GM18517 (cell line): ENCODE results near the gene CNBD2.
"Not testable (repeated sequence)": the region's sequence is repeated elsewhere in the genome, so short reads cannot be mapped to it uniquely, and the experiment has no call there.

ENCODE experiments used
- ATAC-seq: cut with Tn5 transposase; IDR thresholded peaks from one replicate; pipeline ENCODE4 v1.9.1; 2021; ENCODE audit warnings: mild to moderate bottlenecking, moderate library complexity; ENCODE audit not compliant: unreplicated experiment

The CNBD2 gene

DNA sequence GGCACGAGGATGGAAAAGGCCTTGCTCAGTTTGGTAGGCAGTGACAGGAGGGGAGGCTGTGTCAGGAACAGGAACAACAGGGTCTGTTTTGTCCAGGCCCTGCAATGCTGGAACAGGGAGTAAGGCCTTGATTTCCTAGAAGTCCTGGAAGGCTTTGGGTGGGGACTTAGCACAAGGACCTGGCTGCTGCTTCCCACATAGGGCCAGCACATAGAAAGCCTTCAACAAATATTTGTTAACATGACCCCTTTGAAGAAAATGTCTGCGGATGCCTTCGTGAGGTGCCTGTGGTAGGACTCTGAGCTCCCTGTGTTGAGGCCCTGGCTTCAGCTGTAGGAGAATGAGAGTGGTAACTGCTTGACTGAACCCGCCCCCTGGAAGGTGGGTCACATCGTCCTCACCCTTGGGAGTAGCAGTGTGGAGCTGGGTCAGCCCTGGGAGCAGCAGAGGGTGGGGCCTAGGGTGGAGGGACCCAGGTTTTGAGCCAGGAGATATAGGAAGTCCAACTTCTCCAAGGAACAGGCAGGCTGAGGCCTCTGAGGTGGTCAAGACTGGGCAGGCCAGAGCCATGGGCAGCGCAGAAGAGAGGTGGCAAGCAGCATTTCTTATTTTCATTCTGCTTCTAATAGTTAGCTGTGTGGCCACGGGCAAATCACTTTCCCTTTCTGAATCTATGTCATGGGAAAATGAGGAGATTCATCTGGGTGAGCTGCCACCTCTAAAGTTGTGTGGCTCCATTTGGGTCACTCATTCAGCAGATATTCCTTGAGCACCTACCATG lies 50.0 kb downstream of the CNBD2 start:
- no peak for ATAC-seq

DNA sequence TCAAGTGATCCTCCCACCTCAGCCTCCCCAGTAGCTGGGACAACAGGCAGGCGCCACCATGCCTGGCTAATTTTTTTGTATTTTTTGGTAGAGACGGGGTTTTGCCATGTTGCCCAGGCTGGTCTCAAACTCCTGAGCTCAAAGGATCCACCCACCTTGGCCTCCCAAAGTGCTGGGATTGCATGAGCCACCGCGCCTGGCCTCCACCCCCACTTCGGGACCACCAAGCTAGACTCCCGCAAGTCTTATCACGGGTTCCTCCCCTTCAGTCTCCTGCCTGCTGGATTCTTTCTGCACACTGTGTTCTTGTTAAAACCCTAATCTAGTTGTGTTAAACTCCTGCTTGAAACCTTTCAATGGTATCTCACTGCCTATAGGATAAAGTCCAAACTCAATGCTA lies 57.7 kb downstream of the CNBD2 start:
- ATAC-seq: not testable (repeated sequence)

DNA sequence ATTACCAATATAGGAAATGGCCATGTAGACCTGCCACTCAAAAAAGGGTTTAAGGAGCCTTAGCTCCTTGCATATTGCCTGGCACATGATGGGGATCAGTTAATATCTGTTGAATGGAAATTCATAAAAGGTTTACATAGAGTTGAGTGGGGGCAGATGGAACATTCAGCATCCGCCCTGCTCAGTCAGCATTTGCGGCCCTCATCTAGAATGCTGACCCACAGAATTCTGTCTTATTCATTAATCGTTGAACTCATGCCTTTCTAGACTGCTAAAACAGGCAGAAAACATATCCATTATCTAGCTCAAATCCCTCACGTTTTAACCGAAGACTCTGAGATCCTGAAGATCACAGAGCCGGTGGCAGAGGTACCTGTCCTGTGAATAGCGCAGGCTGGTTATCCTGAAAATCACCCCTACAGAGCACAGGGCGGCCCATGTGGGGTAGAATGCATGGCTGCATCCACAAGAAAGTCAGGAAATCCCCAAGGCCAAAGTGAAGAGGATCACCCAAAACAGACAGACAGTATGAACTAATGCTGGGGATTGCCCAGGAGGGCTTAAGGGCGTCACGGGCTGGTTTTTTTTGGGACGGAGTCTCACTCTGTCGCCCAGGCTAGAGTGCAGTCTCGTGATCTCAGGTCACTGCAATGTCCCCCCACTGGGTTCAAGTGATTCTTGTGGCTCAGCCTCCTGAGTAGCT lies 59.9 kb downstream of the CNBD2 start:
- no peak for ATAC-seq

DNA sequence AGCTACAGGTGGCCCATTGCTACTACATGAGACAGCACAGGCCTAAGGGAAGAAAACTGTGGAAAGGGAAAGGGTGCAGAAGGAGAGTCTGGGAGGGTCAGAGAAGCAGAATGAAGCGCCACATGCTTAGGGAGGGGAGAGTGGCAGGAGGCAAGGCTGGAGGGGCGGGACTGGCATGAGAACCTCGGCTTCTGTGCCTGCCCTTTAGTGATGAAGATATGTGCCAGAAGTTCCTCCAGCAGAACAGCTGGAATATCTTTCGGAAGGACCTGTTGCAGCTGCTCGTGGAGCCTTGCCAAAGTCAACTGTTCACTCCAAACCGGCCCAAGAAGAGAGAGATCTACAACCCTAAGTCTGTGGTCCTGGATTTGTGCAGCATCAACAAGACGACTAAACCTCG lies 61.8 kb downstream of the CNBD2 start:
- no peak for ATAC-seq

DNA sequence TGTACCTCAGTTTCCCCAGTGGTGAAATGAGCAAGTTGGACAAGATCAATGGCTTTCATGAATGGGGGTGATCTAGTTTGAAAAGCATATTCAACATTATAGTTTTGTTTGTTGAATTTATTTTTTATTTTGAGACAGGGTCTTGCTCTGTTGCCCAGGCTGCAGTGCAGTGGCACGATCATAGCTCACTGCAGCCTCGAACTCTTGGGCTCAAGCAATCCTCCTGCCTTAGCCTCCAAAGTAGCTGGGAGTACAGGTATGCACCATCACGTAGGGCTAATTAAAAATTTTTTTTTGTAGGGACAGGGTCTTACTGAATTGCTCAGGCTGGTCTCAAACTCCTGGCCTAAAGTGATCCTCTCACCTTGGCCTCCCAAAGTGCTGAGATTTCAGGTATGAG lies 63.4 kb downstream of the CNBD2 start:
- no peak for ATAC-seq

DNA sequence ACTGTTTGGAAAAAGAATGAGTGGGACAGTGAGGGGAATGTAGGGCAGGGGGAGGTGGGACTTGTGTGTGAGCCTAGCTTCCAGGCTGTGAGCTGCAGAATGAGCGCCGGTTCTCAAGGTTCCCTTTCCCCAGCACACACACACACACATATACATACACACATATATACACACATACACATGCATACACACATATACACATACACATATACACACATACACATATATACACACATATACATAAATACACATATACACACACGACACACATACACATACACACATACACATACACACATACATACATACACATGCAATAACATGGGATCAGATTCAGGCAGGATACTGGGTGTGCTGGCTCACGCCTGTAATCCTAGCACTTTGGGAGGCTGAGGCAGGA lies 66.5 kb downstream of the CNBD2 start:
- no peak for ATAC-seq

DNA sequence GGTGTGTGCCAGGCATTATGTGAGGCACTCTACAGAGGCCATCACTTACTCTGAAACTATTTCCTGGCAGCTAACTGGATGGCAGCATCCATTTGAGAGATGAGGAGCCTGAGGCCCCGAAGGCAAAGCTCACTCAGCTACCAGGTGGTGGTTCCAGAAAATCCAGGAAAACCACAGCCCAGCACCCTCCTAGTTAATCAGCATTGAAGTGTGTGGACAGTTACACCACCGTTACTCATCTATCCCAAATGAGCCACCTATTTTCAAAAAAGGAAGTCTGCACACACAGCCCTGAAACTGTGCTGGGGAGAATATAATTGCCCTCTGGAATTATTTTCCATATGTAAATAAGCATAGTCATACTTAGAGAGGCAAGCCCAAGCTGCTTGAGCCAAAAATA lies 67.4 kb downstream of the CNBD2 start:
- no peak for ATAC-seq

DNA sequence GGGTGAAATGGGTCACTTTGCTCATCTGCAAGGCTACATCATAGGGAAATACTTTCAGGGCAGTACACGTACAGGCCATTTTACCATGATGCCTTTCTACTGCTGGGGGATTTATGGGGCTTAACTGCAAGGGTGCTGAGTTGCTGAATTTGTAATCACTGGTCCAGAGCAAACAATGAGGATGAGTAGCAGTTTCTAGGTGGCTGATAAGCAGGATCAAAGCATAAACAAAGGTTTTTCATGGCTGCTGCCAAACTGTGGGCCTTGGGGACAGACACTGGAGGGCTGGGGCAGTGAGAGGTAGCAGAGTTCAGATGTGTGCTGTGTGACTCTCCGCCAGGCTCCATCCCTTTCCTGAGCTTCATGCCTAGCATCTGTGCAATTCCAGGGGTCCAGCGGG lies 68.3 kb downstream of the CNBD2 start:
- ATAC-seq: no peak

DNA sequence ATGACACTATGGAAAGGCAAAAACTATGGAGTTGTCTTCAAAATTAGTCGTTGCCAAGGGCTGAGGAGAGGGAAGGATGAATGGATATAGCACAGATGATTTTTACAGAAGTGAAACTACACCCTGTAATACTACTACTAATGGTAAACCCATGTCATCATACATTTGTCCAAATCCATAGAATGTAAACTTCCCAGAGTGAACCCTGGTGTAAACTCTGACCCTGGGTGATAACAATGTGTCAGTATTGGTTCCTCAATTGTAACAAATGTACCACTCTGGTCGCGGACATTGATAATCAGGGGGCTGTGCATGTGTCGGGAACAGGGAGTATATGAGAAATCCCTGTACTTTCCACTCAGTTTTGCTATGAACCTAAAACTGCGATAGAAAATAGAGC lies 72.2 kb downstream of the CNBD2 start:
- no peak for ATAC-seq

DNA sequence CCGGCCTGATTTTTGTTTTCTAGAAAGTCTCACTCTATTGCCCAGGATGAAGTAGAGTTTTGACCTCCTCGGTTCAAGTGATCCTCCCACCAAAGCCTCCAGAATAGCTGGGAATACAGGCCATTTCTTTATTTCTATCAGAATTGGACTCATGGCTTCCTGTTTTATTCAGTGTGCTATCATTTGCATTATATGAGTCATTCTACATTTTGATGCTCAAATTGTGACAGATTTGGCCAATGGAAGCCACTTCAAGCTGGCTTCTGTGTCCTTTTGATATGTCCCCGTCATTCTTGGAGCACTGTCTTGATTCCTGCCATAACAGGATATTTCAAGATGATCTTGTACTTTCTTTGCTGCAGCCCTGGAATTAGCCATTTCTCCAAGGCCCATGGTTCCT lies 75.1 kb downstream of the CNBD2 start:
- ATAC-seq: no peak

DNA sequence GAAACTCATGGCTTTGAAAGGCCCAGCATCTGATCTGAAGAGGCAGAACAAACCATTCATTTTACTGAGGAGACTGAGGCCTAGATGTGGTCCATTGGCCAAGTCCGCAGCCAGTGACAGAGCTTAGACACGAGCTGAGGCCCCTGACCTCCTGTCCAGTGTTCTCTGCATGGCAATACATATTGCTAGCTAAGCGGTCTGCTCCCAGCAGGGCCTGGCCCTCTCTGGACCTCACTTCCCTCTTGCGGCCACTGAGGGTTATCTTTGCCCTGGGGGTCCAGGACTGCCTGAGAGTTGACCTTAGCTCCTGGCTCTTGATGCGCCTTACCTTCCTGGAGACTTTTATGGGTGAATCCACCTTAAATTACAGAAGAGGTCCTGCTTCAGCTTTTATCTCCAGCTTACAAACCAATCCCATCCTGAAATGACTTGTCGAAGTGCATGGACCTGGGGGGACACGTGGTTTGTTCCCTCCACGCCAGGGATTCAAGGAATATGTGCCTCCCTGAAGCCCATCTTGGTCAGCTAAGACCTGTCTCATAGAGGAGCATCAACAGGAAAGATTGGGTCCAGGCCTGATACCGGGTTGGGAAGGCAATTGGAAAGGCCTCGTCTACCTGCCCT lies 75.6 kb downstream of the CNBD2 start:
- ATAC-seq: no peak

DNA sequence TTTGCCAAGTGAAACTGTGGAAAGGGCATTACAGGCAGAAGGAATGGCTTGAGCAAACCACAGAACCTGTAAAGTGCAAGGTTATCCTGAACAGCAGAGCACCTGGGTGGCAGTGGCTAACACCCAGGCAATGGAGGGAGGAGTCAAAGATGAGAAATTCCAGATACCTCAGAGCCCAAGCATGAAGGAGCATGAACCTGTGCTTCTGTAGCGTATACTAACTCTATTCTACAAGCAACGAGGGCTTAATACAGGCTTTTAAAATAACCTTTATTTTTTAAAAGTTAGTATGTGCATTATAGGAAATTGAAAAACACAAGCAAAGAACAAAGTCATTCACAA lies 77.0 kb downstream of the CNBD2 start:
- ATAC-seq: no peak

DNA sequence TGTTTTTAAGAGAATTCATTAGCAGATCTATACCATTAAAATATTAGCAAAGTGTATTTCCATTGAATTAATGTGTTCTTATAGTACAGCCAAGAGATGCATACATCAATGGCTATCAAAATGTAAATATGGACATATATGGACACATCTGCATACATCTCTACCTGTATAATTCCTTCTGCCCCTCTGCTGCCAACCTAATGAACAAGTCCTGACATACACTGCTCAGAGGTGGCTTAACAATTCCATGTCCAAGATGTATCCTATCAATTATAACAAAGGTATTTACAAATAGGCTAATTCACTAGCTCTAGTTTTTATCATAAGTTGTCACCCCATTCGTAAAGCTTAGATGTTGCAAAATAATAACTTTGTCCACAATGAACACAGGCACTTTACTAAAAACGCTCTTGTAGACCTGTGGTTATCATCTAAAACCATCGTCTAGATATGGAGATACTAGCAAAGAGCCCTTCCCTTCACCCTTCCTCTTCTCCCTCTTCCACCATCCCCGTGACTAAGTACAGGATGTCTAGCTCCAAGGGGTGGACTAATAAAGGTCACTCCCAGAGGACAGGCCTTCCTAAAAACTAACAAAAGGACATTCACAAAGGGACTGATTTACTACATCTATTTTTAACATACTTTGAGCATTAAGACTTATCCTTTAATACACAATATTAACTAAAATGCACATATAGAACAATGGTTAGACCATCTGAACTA lies 77.8 kb downstream of the CNBD2 start:
- ATAC-seq: not testable (repeated sequence)

DNA sequence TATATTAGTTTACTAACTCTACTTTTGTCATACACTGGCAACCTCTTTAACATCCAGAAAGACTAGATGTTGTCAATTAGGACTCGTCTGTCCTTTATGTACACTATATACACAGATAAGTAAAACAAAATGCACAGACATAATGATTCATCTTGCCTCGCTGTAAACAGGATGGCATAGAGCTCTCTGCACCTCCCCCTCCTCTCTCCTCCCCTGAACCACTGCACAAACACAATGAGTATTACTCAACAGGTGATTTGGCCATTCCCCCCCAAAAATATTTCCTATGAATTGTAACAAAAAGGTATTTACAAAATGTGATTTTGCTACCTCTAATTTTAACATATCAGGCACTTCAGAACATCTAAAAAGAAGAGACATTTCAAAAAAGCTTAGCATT lies 81.0 kb downstream of the CNBD2 start:
- ATAC-seq: not testable (repeated sequence)

DNA sequence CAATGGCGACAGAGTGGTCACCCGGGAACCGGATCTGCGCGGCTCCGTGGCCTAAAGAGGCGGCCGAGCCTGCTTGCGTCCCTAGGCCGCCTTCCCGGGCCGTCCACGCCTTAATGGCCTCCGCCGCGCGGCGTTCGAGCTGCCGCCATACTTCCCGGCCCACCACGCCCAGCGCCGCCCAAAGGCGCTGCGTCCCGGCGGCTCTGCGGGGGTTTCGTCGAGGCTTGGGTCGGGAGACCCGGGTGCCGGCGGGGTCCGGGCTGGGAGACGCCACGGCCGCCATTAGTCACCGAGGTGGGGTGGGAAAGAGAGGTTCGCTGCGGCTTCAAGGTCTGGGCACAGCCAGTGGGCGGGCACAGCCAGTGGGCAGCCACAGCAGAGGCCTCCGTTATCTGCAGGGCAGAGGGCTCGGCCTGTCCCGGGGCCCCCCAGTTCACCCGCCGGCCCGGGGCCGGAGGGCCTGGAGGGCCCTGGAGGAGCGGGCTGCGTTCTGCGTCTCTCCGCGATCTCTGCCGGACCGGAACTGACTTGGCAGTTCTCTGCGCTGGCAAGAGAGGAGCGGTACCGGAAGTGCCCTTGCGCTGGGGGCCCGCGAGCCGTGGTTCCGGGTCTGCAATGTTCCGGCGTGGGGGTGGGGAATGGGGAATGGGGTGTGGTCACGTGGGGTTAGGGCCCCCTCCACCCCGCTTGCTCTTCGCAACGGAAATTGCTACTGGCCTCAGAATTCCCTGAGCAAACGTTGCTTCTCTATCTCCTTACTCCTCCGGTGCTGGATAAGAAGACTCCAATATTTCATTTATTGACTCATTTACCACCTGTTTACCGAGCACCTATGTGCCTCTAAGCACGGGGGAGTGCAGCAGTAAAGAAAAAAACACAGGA lies 82.3 kb downstream of the CNBD2 start:
- peak; percentile 90 for ATAC-seq

DNA sequence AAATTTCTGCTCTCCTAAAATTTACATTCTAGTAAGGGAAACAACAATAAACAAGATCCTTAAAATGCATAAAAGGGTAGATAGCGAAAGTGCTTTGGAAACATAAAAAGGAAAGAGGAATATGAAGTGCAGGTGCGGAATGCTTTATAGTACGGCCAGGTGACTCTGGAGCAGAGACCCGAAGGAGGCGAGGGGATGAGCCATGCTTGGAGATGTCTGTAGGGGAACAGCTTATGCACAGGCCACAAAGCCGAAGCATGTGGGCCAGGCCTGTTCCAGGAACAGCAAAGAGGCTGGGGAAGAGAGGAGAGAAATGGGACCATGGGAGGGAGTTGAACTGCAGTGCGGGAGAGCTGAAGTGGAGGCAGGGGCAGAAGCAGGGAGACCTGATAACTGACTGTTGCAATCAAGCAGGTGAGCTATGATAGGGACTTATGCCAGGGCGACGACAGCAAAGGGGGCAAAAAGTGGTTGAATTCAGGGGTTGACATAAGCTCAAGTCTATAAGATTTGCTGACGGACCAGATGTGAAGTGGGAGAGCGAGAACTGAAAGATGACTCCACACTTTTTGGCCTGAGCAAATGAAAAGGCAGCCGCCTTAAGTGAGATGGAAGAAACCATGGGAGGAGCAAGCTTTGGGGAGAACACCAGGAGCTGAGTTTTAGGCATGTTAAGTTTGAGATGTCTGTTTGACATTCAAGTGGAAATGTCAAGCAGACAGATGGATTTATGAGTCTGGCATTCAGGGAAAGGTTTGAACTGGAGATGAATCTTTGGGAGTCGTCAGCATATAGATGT lies 83.1 kb downstream of the CNBD2 start:
- no peak for ATAC-seq

DNA sequence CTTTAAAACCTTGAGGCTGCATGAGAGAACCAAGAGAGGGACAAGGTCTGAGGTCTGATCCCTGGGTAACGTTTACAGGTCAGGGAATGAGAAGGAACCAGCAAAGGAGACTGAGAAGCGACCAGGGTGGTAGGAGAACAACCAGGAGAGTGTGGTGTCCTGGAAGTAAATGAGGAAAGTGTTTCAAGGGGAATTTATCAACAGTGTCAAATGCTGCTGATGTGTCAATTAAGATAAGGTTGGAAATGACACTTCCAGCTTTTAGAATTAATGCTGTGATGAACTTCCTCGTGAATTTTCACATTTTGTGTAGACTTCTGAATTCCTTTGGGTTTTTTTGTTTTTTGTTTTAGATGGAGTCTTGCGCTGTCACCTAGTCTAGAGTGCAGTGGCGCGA lies 83.7 kb downstream of the CNBD2 start:
- no peak for ATAC-seq

DNA sequence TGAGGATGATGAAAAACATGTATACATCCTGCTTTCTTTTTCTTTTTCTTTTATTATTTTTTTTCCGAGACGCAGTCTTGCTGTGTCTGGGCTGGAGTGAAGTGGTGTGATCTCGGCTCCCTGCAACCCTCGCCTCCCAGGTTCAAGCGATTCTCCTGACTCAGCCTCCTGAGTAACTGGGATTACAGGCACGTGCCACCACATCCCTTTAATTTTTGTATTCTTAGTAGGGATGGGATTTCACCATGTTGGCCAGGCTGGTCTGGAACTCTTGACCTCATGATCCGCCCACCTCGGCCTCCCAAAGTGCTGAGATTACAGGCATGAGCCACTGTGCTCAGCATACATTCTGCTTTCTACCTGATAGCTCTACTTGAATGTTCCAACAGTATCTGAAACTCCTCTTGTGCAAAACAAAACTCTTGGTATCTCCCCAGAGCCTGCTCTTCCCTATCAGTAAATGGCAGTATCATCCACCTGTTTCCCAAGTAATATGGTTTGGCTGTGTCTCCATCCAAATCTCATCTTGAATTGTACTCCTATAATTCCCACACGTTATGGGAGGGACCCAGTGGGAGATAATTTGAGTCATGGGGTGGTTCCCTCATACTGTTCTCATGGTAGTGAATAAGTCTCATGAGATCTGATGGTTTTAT lies 85.6 kb downstream of the CNBD2 start:
- ATAC-seq: not testable (repeated sequence)

DNA sequence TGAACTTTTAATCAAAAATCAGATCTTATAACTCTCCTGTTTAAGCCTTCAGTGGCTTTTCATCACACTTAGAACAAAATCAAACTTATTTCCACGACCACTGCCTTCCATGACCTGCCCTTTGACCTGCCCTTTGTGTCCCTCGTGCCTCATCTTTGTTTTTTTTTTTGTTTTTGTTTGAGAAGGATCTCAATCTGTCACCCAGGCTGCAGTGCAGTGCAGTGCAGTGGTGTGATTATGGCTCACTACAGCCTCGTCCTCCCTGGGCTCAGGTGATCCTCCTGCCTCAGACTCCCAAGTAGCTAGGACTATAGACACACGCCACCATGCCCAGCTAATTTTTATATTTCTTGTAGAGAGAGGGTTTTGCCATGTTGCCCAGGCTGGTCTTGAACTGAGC lies 86.8 kb downstream of the CNBD2 start:
- no peak for ATAC-seq
